ENCODE data around the gene MYBL2.

The MYBL2 gene

GRCh38 chr20:43686820-43687219, 19.9 kb downstream of the MYBL2 start:
- no peak for DNase-seq

- no peak for DNase-seq
Measured at GRCh38 chr20:43689165-43689564, 22.3 kb downstream of the MYBL2 start.

- no peak for DNase-seq
Measured at GRCh38 chr20:43690943-43691598, 24.2 kb downstream of the MYBL2 start.

GRCh38 chr20:43691928-43692524, 25.1 kb downstream of the MYBL2 start:
- DNase-seq = peak in 1 of 2 donors; percentile 13

GRCh38 chr20:43694763-43695162, 27.8 kb downstream of the MYBL2 start:
- no peak for DNase-seq

GRCh38 chr20:43695571-43695970, 28.7 kb downstream of the MYBL2 start:
- DNase-seq = no peak

GRCh38 chr20:43699941-43700565, 33.1 kb downstream of the MYBL2 start:
- DNase-seq = no peak

GRCh38 chr20:43700627-43701026, 33.7 kb downstream of the MYBL2 start:
- no peak for DNase-seq

GRCh38 chr20:43702502-43702901, 35.6 kb downstream of the MYBL2 start:
- no peak for DNase-seq

GRCh38 chr20:43710370-43711044, 43.6 kb downstream of the MYBL2 start:
- DNase-seq = no peak

GRCh38 chr20:43711098-43711654, 44.3 kb downstream of the MYBL2 start:
- DNase-seq = no peak

GRCh38 chr20:43715044-43715443, 48.1 kb downstream of the MYBL2 start:
- DNase-seq = no peak

- no peak for DNase-seq
Measured at GRCh38 chr20:43715511-43715910, 48.6 kb downstream of the MYBL2 start.

GRCh38 chr20:43716123-43716522, 49.2 kb downstream of the MYBL2 start:
- no peak for DNase-seq

- no peak for DNase-seq
Measured at GRCh38 chr20:43716757-43717615, 50.1 kb downstream of the MYBL2 start.

GRCh38 chr20:43717616-43717995, 50.7 kb downstream of the MYBL2 start:
- DNase-seq = no peak

GRCh38 chr20:43720007-43720406, 53.1 kb downstream of the MYBL2 start:
- DNase-seq = no peak

GRCh38 chr20:43721097-43721428, 54.1 kb downstream of the MYBL2 start:
- no peak for DNase-seq

GRCh38 chr20:43721429-43722152, 54.7 kb downstream of the MYBL2 start:
- DNase-seq = no peak

GRCh38 chr20:43722153-43722505, 55.2 kb downstream of the MYBL2 start:
- no peak for DNase-seq

- no peak for DNase-seq
Measured at GRCh38 chr20:43723186-43723585, 56.3 kb downstream of the MYBL2 start.

- DNase-seq = no peak
Measured at GRCh38 chr20:43723735-43724134, 56.8 kb downstream of the MYBL2 start.

All from bone marrow (tissue), 2 donors.